HCEC 1CT (cell line): ENCODE measurements around the gene KLHDC9.

Experiments
- DNase-seq: peaks from one replicate; pipeline ENCODE4 v3.0.0-alpha.2; 2017

The KLHDC9 gene

DNA sequence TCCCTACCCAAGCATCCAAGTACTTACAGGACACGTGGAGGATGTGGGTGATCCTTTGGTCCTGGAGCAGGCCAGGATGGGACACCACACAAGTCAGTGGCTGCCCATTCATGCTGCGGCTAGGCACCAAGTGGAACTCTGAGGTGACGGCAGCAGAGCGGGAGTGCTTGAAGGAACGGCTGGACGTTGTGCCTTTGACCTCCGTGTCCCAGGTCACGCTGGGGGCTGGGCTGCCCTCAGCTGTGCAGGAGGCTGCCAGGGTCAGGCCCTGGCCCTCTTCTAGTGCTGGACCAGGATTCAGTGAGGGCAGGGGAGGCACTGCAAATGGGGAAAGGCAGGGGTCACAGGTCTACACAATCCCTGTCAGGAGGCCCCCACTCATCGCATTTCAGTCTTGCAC is 20.7 kb upstream of the KLHDC9 start:
- DNase-seq, result no peak

DNA sequence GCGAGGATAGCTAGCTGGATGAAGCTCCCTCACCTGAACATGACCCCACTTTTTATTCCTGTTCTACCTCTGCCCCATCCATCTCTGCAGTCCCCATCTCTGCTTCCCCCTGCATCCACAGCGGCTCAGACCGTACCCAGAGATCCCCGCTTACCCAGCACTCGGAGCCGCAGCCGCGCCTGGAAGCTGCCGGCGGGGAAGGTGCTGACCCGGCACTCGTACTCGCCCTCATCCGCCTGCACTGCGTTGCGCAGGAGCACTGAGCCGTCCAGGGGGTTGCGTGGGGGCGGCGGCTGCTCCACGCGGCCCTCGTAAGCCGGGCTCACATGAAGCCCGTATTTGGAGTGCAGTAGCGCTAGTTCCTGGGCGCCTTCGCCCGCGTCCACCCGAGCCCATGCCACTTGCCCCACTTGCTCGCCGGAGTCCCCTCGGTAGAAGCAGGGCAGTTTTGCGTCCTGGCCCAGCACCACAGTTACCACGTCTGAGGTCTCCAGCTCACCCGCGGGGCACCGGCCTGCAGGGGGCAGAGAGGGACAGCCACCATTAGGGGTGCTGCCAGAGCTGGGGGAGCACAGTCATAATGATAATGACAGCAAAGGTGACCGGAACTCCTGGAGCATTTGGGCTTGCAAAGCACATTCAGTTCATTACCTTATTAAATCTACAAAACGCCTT is 18.6 kb upstream of the KLHDC9 start:
- no peak for DNase-seq

DNA sequence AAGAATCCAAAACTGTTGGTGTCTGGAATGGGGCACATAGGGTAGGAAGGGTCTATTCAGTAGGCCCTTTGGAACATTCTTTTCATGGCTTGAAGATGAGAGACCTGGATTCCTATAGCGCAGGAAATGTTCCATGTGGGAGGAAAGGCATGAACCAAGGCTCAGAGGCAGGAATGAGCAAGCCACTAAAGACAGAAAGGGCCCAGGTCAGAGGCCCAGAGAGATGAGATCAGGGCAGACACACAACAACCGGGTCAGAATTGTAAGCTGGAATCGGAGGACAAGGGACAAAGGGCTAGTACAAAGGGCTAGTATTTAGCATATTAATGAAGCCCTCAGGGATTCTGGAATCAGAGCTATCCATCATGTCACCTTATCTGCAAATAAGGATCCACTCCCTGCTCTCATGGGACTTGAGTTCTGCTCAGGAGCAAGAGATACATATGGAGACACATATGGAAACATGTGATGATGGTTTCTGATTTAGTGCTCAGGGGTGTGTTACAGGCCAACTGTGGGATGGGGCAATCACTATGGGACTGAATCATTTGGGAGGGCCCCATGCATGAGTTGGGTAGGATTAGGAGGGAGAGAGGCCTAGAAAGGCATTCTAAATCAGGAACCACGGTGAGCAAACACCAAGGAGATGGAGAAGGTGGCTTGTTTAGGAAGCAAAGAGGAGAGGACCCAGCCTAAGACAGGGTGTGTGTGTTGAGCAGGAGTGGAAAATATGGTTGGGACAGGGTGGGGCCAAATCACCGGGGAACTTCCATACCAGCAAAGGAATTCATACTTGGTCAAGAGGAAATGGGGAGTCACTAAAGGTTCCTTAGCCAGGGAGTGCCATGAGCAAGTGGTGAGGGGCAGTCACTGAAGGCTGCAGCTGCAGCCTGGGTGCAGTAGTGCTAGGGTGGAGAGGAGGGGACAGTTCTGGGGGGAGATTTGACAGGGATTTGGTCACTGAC is 17.4 kb upstream of the KLHDC9 start:
- DNase-seq, result peak; percentile 44

DNA sequence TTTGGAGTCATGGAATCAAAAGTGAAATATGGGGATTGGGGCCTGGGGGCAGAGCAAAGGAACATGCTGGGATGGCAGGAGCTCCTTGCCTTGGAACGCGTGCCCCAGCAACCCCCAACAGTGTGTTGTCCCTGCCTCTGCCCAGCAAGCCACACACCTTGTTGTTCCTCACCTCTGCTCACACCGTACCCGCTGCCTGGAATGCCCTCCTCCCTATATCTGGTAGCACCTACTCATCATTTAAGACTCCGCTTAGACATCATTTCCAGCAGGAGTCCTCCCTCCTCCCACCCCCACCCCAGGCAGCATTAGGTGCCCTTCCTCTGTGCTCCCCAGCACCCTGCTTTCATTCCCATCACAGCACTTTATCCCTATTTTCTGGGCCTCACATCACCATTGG is 16.6 kb upstream of the KLHDC9 start:
- no peak for DNase-seq

DNA sequence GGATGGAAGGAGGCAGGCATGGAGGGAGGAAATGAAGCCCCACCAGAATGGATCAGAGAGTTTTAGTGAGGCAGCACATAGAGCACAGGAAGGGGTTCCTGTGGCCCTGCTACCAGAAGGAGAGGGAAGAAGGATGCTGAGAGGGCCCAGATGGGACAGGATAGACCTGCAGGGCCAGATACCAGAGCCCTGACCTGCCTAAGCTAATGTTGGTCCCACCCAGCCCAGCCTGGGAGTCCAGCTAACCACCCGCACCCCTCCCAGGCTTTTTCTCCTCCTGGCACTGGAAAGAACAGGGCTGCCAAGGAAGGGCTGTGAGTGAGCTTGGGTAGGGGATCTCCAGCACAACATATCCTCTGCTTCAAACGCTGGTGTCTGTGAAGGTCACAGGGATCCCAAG is 15.7 kb upstream of the KLHDC9 start:
- DNase-seq, result no peak

DNA sequence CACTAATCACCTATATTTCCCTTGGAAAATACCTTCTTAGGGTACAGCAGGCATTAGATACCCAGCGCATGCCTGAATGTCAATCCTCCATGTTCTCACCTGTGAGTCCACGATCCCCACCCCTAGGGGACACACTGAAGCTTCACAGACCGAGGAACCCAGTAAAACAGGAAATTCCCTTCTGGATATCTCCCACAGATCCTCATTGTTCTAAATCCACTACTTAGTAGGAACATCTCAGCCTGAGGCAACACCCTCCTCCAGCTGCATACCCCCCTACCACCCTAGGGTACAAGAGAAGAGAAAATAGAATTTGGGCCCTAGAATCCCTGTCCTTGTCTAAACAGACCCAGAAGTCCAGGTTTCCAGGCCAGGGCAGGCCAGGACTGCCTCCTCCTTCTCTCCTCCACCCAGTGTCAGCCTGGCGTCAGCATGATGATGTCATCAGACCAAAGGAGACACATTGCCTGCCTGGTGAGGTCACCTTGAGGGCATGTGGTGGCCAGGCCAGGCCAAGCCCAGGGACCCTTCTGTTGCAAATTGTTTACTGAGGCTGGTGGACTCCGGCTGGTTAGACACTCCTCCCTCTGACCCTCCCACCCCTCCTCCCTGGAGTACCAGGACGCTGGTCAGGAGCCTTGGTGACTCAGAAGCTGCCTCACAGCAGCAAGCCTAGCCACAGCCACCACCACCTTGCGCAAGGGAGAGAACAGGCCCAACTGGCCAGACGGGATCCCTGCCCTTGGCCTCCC is 15.0 kb upstream of the KLHDC9 start:
- DNase-seq, result peak; percentile 95

DNA sequence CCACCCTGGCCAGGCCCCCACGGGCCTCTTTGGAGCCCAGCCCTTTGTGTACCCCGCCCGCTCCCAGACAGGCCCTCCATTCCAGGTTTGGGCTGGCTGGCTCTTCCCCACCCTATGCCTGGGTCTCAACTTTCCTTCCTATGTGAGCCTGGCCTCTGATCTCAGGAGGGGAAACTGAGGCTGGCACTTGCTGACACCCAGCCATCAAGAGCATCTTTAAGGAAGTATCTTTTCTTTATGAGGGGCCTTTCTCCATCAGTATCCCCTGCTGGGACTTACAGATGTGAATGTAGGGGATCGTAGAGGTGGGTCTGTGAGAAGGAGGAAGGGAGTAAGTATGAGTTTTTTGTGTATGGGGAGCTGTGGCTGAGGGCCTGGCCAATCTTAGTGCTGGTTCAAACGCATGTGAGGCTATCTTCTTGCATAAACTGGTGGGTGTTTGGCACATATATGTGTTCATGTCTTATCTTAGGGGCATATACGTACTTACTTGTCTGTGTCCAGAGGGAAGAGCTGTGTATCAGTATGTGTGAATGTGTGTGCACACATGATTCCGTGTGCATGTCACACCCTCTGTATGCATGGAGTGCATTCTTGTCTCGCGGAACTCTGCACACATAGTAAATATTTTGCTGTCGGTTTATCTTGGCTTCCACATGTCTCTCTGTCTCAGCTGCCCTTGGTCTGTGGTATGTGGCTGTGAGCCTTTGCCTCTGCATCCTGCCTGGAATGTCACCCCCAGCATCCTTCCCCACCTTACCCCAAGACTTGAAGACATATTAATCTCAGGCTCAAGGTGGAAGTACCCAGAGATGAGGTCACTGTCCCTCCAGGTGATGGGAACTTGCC is 14.2 kb upstream of the KLHDC9 start:
- peak; percentile 4 for DNase-seq

DNA sequence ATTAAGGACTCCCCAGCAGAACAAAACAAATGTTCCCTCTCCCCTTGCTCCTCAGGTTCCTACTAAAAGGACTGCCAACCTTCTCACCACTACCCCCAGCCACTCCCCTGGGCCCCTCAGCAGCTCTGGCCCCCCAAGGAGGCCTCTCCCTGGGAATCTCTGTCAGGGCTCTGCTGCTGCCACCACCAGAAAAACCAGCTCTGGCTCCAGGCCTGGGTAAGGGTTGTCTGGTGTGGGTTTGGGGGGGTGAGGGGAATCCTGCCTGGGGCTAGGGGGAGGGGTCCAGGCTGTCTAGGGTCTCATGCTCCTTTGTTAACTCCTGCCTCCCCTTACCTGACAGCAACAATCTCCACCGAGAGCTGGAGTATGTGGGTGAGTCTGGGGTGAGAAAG is 13.6 kb upstream of the KLHDC9 start:
- no peak for DNase-seq

DNA sequence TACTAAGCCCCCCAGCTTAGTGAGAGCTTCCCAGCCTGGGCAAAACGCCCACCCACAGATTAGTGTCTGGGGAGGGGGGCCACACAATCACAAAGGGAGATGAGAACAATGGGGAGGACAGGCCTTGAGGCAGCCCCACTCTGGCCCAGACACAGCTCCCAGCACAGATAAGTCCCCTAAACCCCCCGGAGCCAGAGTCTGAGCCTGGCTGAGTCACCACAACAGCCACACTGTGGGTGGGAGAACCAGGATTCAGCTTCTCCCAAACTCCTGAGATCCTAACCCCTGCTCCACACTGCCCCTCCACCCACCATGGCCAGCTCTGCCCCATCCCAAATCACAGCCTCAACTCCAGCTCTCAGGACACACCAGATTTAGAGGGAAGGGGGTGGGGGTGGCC is 13.0 kb upstream of the KLHDC9 start:
- DNase-seq, result no peak

DNA sequence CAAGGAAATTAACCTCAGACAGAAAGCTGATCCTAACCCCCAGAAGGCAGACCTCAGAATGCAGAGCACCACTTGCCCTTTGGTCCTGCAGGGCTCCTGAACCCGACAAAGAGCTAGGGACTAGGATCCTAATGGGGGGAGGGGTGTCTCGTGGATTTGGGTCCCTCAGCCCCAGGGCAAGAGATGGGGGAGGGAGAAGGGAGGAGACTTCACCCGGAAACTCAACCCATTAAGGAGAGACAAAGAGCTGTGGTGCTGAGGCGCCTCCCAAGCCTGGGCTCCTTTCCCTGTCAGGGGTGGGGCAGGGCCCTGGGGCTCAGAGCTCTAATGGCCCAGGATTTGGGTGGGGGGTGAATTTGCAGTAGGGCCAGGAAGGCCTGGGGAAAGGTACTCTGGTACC is 11.7 kb upstream of the KLHDC9 start:
- DNase-seq, result no peak

DNA sequence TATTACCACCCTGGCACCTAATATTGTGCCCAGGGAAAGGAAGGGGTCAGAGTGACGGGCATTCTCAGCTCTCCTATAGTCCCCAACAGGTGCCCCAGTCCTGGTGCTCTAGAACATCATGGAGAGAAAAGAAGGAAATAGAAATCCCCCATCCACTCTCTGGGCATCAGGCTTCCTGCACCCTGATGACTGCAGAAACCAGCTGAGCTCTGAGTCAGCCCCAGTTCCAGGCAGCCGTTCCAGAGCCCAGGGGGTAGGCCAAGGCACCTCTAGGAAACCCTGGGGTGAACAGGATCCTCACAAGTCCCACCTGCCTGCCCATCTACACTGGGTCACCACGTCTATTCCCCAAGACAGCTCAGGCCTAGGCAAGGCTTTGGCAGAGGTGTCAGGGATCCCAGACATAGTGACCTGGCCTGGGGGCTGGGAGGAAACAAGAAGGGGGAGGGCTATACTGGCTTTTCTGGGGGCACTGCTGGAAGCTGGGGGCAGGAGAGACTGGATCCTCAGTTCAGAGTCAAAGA is 9.5 kb upstream of the KLHDC9 start:
- DNase-seq, result peak; percentile 75

DNA sequence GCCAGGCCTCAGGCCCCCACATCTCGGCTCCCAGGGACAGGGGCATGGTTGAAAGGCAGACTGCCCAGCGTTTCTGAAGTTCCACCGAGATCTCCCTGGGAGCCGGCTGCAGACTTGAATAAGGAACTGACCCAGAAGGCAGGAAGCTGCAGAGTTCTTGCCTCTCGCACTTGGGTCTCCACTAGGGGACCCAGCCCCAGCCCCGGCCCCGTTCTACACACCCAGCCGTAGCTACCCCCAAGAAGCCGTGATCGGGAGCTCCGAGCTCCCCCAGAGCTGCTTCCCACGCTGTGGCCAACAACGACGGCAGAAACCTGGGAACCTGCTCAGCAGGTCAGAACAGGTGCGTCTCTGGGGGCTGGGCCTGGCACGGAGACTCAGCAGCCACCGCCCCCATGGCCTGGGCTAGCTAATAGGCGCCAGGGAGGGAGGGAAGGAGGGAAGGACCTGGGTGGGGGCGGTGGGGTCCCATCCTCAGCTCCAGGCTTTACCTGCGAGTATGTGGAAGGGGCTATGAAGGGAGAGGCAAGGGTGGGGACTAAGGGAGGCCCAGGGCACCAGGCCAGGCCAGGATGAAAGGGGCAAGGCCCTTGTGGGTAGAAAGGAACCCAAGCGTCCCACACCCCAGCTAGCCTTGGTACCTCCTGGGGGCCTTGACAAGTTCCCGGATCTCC is 8.8 kb upstream of the KLHDC9 start, which contains the start of gene NECTIN4:
Gene NECTIN4, minus strand, starts transcription at position 308 of the 674 bp plus-strand sequence. Its CDS starts 262 bp downstream, at position 46.
- DNase-seq, result no peak

DNA sequence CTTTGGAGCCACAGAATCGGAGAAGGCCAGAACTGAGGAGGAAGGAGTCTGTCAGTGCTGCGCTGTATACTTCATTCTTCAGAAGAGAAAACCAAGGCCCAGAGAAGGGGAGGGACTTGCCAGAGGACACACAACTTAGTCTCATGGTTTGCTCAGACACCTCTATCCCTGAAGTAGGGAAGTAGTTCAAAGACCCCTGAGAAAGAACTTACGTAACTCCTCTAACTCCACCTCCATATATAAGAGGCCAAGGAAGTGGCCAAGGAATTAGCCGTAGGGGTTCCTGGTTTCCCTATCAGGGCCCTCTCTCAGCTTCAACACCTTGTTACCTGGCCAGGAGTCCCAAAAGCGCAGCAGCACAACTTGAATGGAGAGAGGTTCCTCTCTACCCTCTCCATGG is 8.2 kb upstream of the KLHDC9 start:
- no peak for DNase-seq

DNA sequence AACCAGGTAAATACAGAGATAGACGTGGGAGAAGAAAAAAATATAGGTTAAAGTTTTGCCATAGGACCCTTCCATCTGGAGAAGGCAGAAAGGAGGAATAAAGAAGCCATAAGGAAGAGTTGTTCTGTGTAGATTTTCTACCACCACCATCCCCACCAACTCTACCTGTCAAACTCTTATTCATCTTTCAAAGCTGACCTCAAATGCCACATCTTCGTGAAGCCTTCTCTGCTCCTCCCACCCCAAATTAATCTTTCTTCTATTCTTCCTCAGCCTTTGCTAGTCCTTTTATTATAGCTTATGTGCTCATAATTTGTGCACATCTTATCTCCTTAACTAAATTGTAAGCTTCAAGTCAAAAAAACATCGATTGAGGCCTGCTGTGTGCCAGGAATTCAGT is 7.5 kb upstream of the KLHDC9 start:
- DNase-seq, result no peak

DNA sequence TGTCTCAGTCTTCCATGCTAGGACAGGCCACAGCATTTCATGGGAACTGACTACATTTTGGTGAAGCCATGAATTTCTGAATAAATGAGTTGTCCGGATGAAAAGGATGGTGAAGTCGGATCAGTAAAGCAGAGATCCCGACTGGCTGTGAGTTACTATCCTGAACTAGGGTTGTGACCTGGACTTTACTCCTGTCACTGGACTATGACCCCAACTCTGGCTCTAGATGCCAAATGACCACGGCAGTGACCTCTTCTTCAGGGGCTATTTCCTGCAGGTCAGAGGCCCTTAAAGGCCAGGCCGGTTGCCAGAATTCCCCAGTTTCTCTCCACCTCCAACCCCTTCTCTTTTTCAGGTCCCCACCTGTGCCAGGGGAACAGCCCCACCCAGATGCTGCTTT is 7.1 kb upstream of the KLHDC9 start:
- DNase-seq, result no peak

DNA sequence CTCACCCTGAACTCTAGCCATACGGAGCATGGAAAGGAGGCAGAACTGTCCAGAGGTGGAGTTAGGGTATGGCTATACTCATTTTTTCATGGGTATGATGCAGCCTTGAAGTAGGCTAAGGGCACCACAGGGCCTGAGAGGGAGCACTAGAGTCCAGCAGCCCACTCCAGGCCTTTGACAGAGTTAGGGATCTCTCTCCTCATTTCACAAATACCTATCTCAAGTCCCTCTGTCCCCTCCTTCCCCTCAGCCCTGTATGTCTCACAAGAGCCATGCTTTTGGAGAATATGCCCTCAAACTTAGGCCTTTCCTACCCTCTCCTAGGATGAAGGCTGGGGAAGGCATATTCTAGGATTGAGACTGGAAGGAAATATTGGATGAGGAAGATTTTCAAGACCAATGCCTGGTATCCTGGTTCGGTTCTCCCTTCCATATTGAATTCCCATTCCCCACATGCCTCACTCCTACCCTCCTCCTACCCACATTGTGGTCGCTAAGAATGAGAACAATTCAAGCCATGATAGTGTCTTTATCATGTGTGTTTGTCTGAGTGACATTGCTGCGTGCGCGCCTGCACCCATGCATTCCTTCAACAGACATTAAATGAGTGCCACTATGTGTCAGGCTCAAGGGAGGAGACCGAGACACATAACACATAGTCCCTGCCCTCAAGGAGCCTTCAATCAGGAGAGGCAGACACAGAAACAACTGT is 6.2 kb upstream of the KLHDC9 start:
- DNase-seq, result no peak

DNA sequence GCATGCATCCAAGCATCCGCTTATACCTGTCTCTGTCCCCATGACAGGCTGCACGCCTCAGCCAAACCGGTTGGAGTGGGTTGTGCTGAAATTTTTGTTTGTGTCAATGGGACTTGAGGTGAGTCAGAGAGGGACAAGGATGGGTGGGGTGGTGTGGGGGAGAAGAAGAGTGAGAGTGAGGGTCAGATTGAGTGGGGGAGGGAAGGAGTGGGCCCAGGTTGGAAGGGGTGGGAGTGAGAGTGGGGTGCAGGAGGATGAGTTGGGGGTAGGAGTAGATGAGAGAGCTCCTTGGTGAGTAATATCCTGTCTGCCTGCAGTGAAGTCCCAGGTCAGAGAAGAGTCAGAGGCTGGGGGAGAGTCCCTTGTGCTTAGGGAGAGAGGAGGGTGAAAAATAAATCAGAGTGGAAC is 5.5 kb upstream of the KLHDC9 start:
- DNase-seq, result peak; percentile 50

DNA sequence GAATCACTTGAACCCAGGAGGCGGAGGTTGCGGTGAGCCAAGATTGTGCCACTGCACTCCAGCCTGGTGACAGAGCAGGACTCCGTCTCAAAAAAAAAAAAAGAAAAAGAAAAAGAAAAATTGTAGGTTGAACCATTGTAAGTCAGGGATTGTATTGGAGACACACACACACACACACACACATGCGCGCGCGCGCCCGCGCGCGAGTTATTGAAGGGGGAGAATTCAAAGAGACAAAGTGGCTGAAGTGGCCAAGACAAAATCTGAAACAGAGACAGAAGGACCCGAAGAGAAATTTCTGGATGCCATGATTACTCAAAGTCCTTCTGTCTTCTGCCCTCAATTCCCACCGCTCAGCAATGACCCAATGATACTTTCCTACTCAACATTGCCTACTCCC is 3.7 kb upstream of the KLHDC9 start:
- no peak for DNase-seq

DNA sequence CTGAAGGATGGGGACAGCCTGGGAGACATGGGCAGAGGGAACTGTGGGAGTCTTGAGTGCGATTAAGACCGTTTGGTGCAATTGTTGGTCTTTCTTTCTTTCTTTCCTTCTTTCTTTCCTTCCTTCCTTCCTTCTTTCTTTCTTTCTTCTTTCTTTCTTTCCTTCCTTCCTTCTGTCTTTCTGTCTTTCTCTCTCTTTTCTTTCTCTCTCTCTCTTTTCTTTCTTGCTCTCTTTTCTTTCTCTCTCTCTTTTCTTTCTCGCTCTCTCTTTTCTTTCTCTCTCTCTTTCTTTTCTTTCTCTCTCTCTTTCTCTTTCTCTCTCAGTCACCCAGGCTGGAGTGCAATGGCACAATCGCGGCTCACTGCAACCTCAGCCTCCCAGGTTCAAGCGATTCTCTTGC is 2.9 kb upstream of the KLHDC9 start:
- no peak for DNase-seq

DNA sequence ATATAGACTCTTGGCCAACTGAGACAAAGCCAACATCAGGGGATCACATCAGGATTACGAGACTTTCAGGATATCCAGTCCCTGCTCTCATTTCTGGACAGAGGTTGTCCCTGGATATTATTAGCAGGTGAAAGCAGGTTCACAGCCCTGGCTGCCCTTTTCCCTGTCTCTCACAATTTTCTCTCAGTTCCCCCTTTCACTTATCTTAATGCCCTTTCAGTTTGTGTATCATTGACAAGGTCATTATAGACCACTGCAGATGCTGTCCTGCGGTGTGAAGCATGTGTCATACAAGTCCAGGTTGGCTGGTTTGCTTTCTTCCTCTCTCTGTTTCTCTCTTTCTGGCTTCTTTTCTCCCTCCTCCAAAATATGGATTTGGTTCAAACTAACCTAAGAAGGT is 2.1 kb upstream of the KLHDC9 start:
- DNase-seq, result no peak

DNA sequence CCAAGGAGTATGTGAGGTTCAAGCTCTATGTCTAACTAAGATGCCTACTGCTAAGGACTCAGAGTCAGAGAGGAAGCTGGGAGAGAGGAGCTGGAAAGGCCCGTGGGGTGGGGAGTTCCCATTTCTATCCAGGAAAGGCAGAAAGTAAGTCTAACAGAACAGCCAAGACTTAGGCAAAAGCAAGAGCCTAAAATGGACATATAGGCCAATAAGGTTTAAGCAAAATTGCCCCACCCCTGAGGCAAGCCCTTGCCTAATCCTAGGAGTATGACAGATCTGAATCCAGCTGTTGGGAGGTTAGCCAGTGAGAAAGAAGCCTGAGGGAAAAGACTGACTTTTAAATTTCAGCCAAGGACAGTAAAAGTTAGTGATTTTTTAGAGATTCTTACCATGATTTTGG is 1.6 kb upstream of the KLHDC9 start:
- DNase-seq, result peak; percentile 78
